Measurements from ENCODE around the gene POMP. TPM values are rescaled to one million over a fixed set of nuclear protein-coding genes. Genes with fewer than 3 reads are reported as not detected.

The POMP gene
- total and polyA plus RNA-seq, 4 donors: 32.2 to 132 (median 41.1) TPM

DNA sequence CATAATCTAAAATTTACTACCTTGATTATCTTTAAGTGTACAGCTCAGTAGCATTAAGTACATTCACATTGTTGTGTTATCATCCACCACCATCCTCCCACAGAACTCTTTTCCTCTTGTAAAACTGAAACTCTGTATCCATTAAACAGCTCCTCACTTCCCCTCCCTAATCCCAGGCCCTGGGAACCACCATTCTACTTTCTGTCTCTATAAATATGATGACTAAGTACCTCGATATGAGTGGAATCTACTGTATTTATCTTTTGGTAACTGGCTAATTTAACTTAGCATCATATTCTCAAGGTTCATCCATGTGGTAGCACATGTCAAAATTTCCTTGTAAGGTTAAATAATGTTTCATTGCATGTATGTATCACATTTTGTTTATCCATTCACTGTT lies 49.0 kb upstream of the POMP start:
- H3K9me3 ChIP-seq (ENCODE audit: control insufficient read depth in 4 of 4, low read length in 3 of 4): no peaks in the 10 kb centered on the region
- H3K27me3 ChIP-seq (ENCODE audit: control insufficient read depth in 4 of 4, insufficient read depth in 4 of 4, low read length in 3 of 4): peaks cover 0 to 3% (median 0%) of the 10 kb centered on the region in 4 donors
- no peak overlapping the region for H3K27ac ChIP-seq (ENCODE audit: low read depth in 1 of 2, low read length in 2 of 2)
- H3K4me1 ChIP-seq (ENCODE audit: control insufficient read depth in 4 of 4, insufficient read depth in 4 of 4, low read length in 3 of 4): no peaks in the 10 kb centered on the region
- no peak overlapping the region for H3K4me3 ChIP-seq (ENCODE audit: low read depth in 1 of 3, low read length in 3 of 3)
- TF ChIP-seq ZBTB33 (IDR thresholded peaks at IDR 0.05) (no peak), FOXA1 (IDR thresholded peaks at IDR 0.05) (no peak), HNF4G (IDR thresholded peaks at IDR 0.05) (no peak), CTCF (IDR thresholded peaks at IDR 0.05; ENCODE audit: low read depth, low read length, missing input control) (no peak), REST (IDR thresholded peaks at IDR 0.05) (no peak), EGR1 (IDR thresholded peaks at IDR 0.05; ENCODE audit: low read depth in 2 of 2) (no peak), MAX (IDR thresholded peaks at IDR 0.05) (no peak), NR2F2 (IDR thresholded peaks at IDR 0.05) (no peak), FOXA2 (IDR thresholded peaks at IDR 0.05) (no peak), RAD21 (IDR thresholded peaks at IDR 0.05) (no peak), RXRA (IDR thresholded peaks at IDR 0.05) (no peak), HNF4A (conservative IDR thresholded peaks at IDR 0.05) (no peak), SP1 (IDR thresholded peaks at IDR 0.05) (no peak), JUND (IDR thresholded peaks at IDR 0.05) (no peak), GABPA (IDR thresholded peaks at IDR 0.05 in 1 of 2, conservative IDR thresholded peaks at IDR 0.05 in 1 of 2) (no peak), TAF1 (conservative IDR thresholded peaks at IDR 0.05) (no peak), YY1 (IDR thresholded peaks at IDR 0.05) (no peak)
- TF ChIP-seq, protein P1, sequence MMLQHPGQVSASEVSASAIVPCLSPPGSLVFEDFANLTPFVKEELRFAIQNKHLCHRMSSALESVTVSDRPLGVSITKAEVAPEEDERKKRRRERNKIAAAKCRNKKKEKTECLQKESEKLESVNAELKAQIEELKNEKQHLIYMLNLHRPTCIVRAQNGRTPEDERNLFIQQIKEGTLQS (IDR thresholded peaks at IDR 0.05): no peak
- no peak overlapping the region for H3K9ac ChIP-seq (ENCODE audit: low read depth in 1 of 2, low read length in 2 of 2)
- no peak for DNase-seq (ENCODE audit: low spot score)
- WGBS: 81% methylated on average over 1 of the region's 1 CpG
- no peaks in the 10 kb centered on the region for H3K36me3 ChIP-seq (ENCODE audit: control insufficient read depth in 4 of 4, insufficient read depth in 3 of 4, low read depth in 1 of 4, low read length in 3 of 4)
